Measurements from ENCODE around the gene KCNJ6. TPM values are rescaled to one million over a fixed set of nuclear protein-coding genes. Genes with fewer than 3 reads are reported as not detected.

The KCNJ6 gene
- total RNA-seq, 1 experiment from 2014 or later, result not detected

- DNase-seq (ENCODE audit: low spot score), result peak; percentile 58
- Histone ChIP-seq H3K36me3 (ENCODE audit: insufficient read depth, low read length, poor library complexity, severe bottlenecking) (no peaks in the 10 kb centered on the region), H3K27me3 (replicated peaks; ENCODE audit: insufficient read depth, low read depth, low read length, poor library complexity) (peaks cover 37% of the 10 kb centered on the region), H3K4me1 (ENCODE audit: insufficient read depth, low read length, poor library complexity, severe bottlenecking) (no peaks in the 10 kb centered on the region), H3K27ac (ENCODE audit: low read depth, low read length, poor library complexity, severe bottlenecking) (no peak overlapping the region), H3K4me3 (ENCODE audit: low read depth, low read length, poor library complexity, severe bottlenecking) (no peak overlapping the region), H3K9me3 (ENCODE audit: low read depth, low read length, poor library complexity, severe bottlenecking) (no peaks in the 10 kb centered on the region)
- POLR2A ChIA-PET (ENCODE audit: low non-redundant PET), result no interaction called here
- no TSS peak for BruUV-seq (replicated peaks)
- intact Hi-C loops (cut with micrococcal nuclease; ENCODE audit: unreplicated experiment), result no loop called here
- CTCF ChIA-PET, result interaction anchor here (1.4 kb wide), 1 partner anchor 452 kb away, joined by 4 read pairs; no protein-coding TSS in a partner anchor
- TF ChIP-seq CTCF (conservative IDR thresholded peaks at IDR 0.05; ENCODE audit: low read depth, low read length), result peak; percentile 97
- TF ChIP-seq EZH2 (IDR thresholded peaks at IDR 0.05; ENCODE audit: borderline replicate concordance, low read depth, low read length, poor library complexity, severe bottlenecking), result no peak
Measured at GRCh38 chr21:37675202-37675801, 241.0 kb downstream of the KCNJ6 start.

- no peaks in the 10 kb centered on the region for H3K36me3 ChIP-seq (ENCODE audit: insufficient read depth, low read length, poor library complexity, severe bottlenecking)
- intact Hi-C loops (cut with micrococcal nuclease; ENCODE audit: unreplicated experiment), result no loop called here
- no peaks in the 10 kb centered on the region for H3K9me3 ChIP-seq (ENCODE audit: low read depth, low read length, poor library complexity, severe bottlenecking)
- DNase-seq (ENCODE audit: low spot score), result no peak
- CTCF ChIA-PET, result interaction anchor here (1.4 kb wide), 1 partner anchor 453 kb away, joined by 4 read pairs; no protein-coding TSS in a partner anchor
- POLR2A ChIA-PET (ENCODE audit: low non-redundant PET), result no interaction called here
- BruUV-seq (replicated peaks), result no TSS peak
- H3K27me3 ChIP-seq (replicated peaks; ENCODE audit: insufficient read depth, low read depth, low read length, poor library complexity), result peaks cover 37% of the 10 kb centered on the region
- H3K27ac ChIP-seq (ENCODE audit: low read depth, low read length, poor library complexity, severe bottlenecking), result no peak overlapping the region
- H3K4me1 ChIP-seq (ENCODE audit: insufficient read depth, low read length, poor library complexity, severe bottlenecking), result no peaks in the 10 kb centered on the region
- no peak overlapping the region for H3K4me3 ChIP-seq (ENCODE audit: low read depth, low read length, poor library complexity, severe bottlenecking)
- TF ChIP-seq CTCF (conservative IDR thresholded peaks at IDR 0.05; ENCODE audit: low read depth, low read length) (no peak), EZH2 (IDR thresholded peaks at IDR 0.05; ENCODE audit: borderline replicate concordance, low read depth, low read length, poor library complexity, severe bottlenecking) (no peak)
Measured at GRCh38 chr21:37673801-37674575, 242.3 kb downstream of the KCNJ6 start.

DNA sequence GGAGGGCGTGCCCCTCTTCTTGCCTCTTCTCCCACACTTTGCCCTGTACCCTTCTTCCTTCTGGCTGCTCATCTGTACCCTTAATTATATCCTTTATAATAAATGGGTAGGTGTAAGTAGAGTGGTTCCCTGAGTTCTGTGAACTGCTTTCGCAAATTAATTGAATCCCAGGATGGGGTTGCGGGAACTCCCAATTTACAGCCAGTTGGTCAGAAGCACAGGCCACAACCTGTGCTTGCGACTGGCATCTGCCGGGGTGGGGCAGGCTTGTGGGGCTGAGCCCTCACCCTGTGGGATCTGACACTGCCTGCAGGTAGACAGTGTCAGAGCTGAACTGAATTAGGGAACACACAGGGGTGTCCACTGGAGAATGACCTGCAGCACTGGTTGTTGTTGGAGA is 244.9 kb downstream of the KCNJ6 start:
- Histone ChIP-seq H3K36me3 (ENCODE audit: insufficient read depth, low read length, poor library complexity, severe bottlenecking) (no peaks in the 10 kb centered on the region), H3K27ac (ENCODE audit: low read depth, low read length, poor library complexity, severe bottlenecking) (no peak overlapping the region), H3K9me3 (ENCODE audit: low read depth, low read length, poor library complexity, severe bottlenecking) (no peaks in the 10 kb centered on the region), H3K27me3 (replicated peaks; ENCODE audit: insufficient read depth, low read depth, low read length, poor library complexity) (peaks cover 34% of the 10 kb centered on the region), H3K4me1 (ENCODE audit: insufficient read depth, low read length, poor library complexity, severe bottlenecking) (no peaks in the 10 kb centered on the region), H3K4me3 (ENCODE audit: low read depth, low read length, poor library complexity, severe bottlenecking) (no peak overlapping the region)
- intact Hi-C loops (cut with micrococcal nuclease; ENCODE audit: unreplicated experiment), result no loop called here
- no peak for TF ChIP-seq EZH2 (IDR thresholded peaks at IDR 0.05; ENCODE audit: borderline replicate concordance, low read depth, low read length, poor library complexity, severe bottlenecking)
- TF ChIP-seq CTCF (conservative IDR thresholded peaks at IDR 0.05; ENCODE audit: low read depth, low read length), result no peak
- ChIA-PET POLR2A (ENCODE audit: low non-redundant PET) (no interaction called here), CTCF (no interaction called here)
- no TSS peak for BruUV-seq (replicated peaks)
- no peak for DNase-seq (ENCODE audit: low spot score)

All from A673 (cell line).